GM21390 (cell line): Measurements from ENCODE around the gene IL1R2.
"Not testable (repeated sequence)": the region's sequence is repeated elsewhere in the genome, so short reads cannot be mapped to it uniquely, and the experiment has no call there.

ENCODE experiments used
- ATAC-seq: cut with Tn5 transposase; IDR thresholded peaks from one replicate; pipeline ENCODE4 v1.9.1; 2021; ENCODE audit not compliant: unreplicated experiment

IL1R2 gene

GRCh38 chr2:101998896-101999789, 7.4 kb downstream of the IL1R2 start:
- no peak for ATAC-seq

GRCh38 chr2:102000012-102000411, 8.3 kb downstream of the IL1R2 start:
- ATAC-seq, result no peak

- ATAC-seq, result no peak
These were observed 9.3 kb downstream of the IL1R2 start for GRCh38 chr2:102000813-102001766.

GRCh38 chr2:102001767-102002142, 10.0 kb downstream of the IL1R2 start:
- no peak for ATAC-seq

GRCh38 chr2:102002228-102002627, 10.5 kb downstream of the IL1R2 start:
- no peak for ATAC-seq

GRCh38 chr2:102002909-102003308, 11.1 kb downstream of the IL1R2 start:
- ATAC-seq, result not testable (repeated sequence)

- no peak for ATAC-seq
These were observed 11.9 kb downstream of the IL1R2 start for GRCh38 chr2:102003696-102004095.

- no peak for ATAC-seq
These were observed 12.8 kb downstream of the IL1R2 start for GRCh38 chr2:102004581-102004980.

GRCh38 chr2:102005449-102005848, 13.7 kb downstream of the IL1R2 start:
- ATAC-seq, result no peak

- no peak for ATAC-seq
These were observed 14.5 kb downstream of the IL1R2 start for GRCh38 chr2:102005989-102006885.

GRCh38 chr2:102006886-102007278, 15.1 kb downstream of the IL1R2 start:
- ATAC-seq, result no peak

GRCh38 chr2:102008490-102008889, 16.7 kb downstream of the IL1R2 start:
- ATAC-seq, result no peak

- no peak for ATAC-seq
These were observed 17.8 kb downstream of the IL1R2 start for GRCh38 chr2:102009557-102009956.

- no peak for ATAC-seq
These were observed 19.1 kb downstream of the IL1R2 start for GRCh38 chr2:102010902-102011301.

GRCh38 chr2:102012061-102012614, 20.4 kb downstream of the IL1R2 start:
- ATAC-seq, result no peak

GRCh38 chr2:102013206-102014040, 21.7 kb downstream of the IL1R2 start:
- no peak for ATAC-seq

- ATAC-seq, result no peak
These were observed 22.2 kb downstream of the IL1R2 start for GRCh38 chr2:102014041-102014345.

GRCh38 chr2:102015399-102015798, 23.6 kb downstream of the IL1R2 start:
- ATAC-seq, result no peak

GRCh38 chr2:102016399-102016955, 24.7 kb downstream of the IL1R2 start:
- ATAC-seq, result no peak
